Naive thymus-derived CD8-positive, alpha-beta T cell (primary cell): ENCODE data around the gene NR5A1. TPM values are rescaled to one million over a fixed set of nuclear protein-coding genes. Genes with fewer than 3 reads are reported as not detected.
A peak's percentile ranks its signal among the peaks of the same experiment; 100 is the strongest.

Source experiments
- ATAC-seq, 2 donors: fragments of 150-1000 bp; cut with Tn5 transposase in 1 of 2; sonication (Bioruptor Pico), chemical (Tn5 transposase) in 1 of 2; 1 replicate in 1 of 2; 2 replicates in 1 of 2; pipeline ENCODE4 v1.10.0; 2021; ENCODE audit warnings: mild to moderate bottlenecking in 2 of 2, moderate library complexity in 2 of 2
- POLR2A ChIA-PET: fragments of 350-600 bp; sonication (Branson Sonifier 250); formaldehyde crosslinking; loops from one replicate; lab custom pipeline; 2021; ENCODE audit warnings: antibody characterized with exemption; lab: Charles Lee
- DNase-seq, 10 donors: peaks; one replicate each; pipeline versions ENCODE4 v3.0.0 to v3.0.0-alpha.2; 2020 to 2022
- H3K27ac Mint-ChIP-seq, 10 donors: one replicate each; pipeline ENCODE4 v1.8.0; 2020 to 2022; ENCODE audit warnings: mild to moderate bottlenecking in 10 of 10, mixed read lengths in 10 of 10, moderate library complexity in 4 of 10, inconsistent platforms in 1 of 10
- H3K27me3 Mint-ChIP-seq, 5 donors: one replicate each; pipeline ENCODE4 v1.8.0; 2021 to 2022; ENCODE audit warnings: mixed read lengths in 5 of 5
- H3K36me3 Mint-ChIP-seq, 3 donors: one replicate each; pipeline ENCODE4 v1.8.0; 2020 to 2022; ENCODE audit warnings: mixed read lengths in 3 of 3, mild to moderate bottlenecking in 2 of 3, inconsistent platforms in 1 of 3
- H3K4me1 Mint-ChIP-seq, 4 donors: one replicate each; pipeline ENCODE4 v1.8.0; 2021 to 2022; ENCODE audit warnings: mixed read lengths in 4 of 4
- H3K4me3 Mint-ChIP-seq, 10 donors: one replicate each; pipeline ENCODE4 v1.8.0; 2020 to 2022; ENCODE audit warnings: mild to moderate bottlenecking in 10 of 10, mixed read lengths in 10 of 10, moderate library complexity in 6 of 10, inconsistent platforms in 1 of 10
- H3K9me3 Mint-ChIP-seq, 9 donors: one replicate each; pipeline ENCODE4 v1.8.0; 2020 to 2022; ENCODE audit warnings: mixed read lengths in 9 of 9, mild to moderate bottlenecking in 3 of 9, inconsistent platforms in 1 of 9, moderate library complexity in 1 of 9
- polyA plus RNA-seq, 3 donors: library from polyadenylated mRNA; unstranded; fragments of 300-500 nt; fragmentation: Illumina TruSeq; gene quantifications; one replicate each; pipeline ENCODE4 v1.2.3, GENCODE V29; 2021
- total RNA-seq, 8 experiments: library from RNA in 2 of 8; stranded (reverse) in 2 of 8; gene quantifications; one replicate each; pipeline ENCODE4 v1.2.3 and lab custom pipeline; 2021 to 2026

NR5A1 gene
- total and polyA plus RNA-seq, 5 experiments from 2014 or later = not detected

DNA sequence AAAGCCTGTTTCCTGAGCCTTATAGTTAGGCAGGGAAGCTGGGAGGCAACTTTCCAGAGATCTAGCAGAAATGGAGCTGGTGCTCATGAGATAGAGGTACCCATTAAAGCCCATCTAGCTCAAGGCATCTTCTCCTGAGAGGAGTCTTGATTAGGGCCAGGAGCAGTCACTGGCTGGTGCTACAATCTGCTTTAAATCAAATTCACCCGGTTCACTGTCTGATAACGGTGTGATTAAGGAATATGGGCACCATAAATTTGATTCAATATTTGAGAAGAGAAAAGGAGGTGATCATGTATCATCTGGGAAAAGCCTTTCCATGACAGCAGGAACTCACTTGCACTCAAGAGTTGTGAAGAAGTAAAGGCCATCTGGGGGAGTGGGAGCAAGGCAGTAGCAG is 23.9 kb upstream of the NR5A1 start:
- Mint-ChIP-seq H3K4me3 (no peak overlapping the region), H3K9me3 (no peaks in the 10 kb centered on the region), H3K4me1 (peaks cover 0 to 2% (median 0%) of the 10 kb centered on the region in 4 donors), H3K36me3 (no peaks in the 10 kb centered on the region), H3K27ac (no peak overlapping the region), H3K27me3 (peaks cover 0 to 5% (median 4%) of the 10 kb centered on the region in 5 donors)
- DNase-seq (no peak), ATAC-seq (no peak)
- POLR2A ChIA-PET = no interaction called here

GRCh38 chr9:124530246-124530645 is 23.0 kb upstream of the NR5A1 start:
- no peak overlapping the region for H3K27ac Mint-ChIP-seq
- ATAC-seq = no peak
- H3K36me3 Mint-ChIP-seq = no peaks in the 10 kb centered on the region
- DNase-seq = no peak
- H3K4me1 Mint-ChIP-seq = no peaks in the 10 kb centered on the region
- H3K9me3 Mint-ChIP-seq = no peaks in the 10 kb centered on the region
- POLR2A ChIA-PET = no interaction called here
- no peak overlapping the region for H3K4me3 Mint-ChIP-seq
- H3K27me3 Mint-ChIP-seq = peaks cover 0 to 3% (median 0%) of the 10 kb centered on the region in 5 donors

DNA sequence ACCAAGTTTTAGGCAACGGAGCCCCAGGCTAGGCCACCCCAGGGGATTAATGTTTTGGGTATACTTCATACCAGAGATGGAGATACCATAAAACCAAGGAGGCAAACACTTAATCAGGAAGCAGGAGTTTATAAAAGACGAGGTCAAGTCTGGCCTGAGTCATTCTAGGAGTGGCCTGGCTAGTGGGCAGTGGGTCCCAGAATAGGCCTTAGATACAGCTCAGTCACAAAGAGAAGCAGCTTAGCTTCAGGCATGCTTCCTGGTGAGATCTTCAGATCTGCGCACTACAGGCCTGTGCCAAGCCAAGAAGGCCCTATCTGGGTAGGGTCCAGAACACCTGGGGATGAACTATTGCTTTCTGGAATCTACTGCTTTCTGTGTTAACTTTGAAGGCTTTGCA is 20.6 kb upstream of the NR5A1 start:
- ATAC-seq (no peak), DNase-seq (no peak)
- Mint-ChIP-seq H3K9me3 (no peaks in the 10 kb centered on the region), H3K36me3 (no peaks in the 10 kb centered on the region), H3K4me1 (no peaks in the 10 kb centered on the region), H3K4me3 (no peak overlapping the region), H3K27me3 (peaks cover 0 to 2% (median 0%) of the 10 kb centered on the region in 5 donors), H3K27ac (no peak overlapping the region)
- POLR2A ChIA-PET = no interaction called here

- no peaks in the 10 kb centered on the region for H3K36me3 Mint-ChIP-seq
- H3K4me3 Mint-ChIP-seq = no peak overlapping the region
- peaks cover 0 to 9% (median 2%) of the 10 kb centered on the region in 5 donors for H3K27me3 Mint-ChIP-seq
- DNase-seq (no peak), ATAC-seq (no peak)
- POLR2A ChIA-PET = no interaction called here
- no peaks in the 10 kb centered on the region for H3K9me3 Mint-ChIP-seq
- no peak overlapping the region for H3K27ac Mint-ChIP-seq
- H3K4me1 Mint-ChIP-seq = no peaks in the 10 kb centered on the region
These were observed 19.0 kb upstream of the NR5A1 start for GRCh38 chr9:124526174-124526573.

- Mint-ChIP-seq H3K4me1 (no peaks in the 10 kb centered on the region), H3K27ac (no peak overlapping the region), H3K27me3 (peaks cover 1 to 19% (median 8%) of the 10 kb centered on the region in 5 donors), H3K36me3 (no peaks in the 10 kb centered on the region), H3K9me3 (no peaks in the 10 kb centered on the region), H3K4me3 (no peak overlapping the region)
- no peak for ATAC-seq
- no peak for DNase-seq
- POLR2A ChIA-PET = no interaction called here
These were observed 15.2 kb upstream of the NR5A1 start for GRCh38 chr9:124522121-124523098.

- ATAC-seq = no peak
- DNase-seq = no peak
- Mint-ChIP-seq H3K27me3 (peaks cover 1 to 19% (median 8%) of the 10 kb centered on the region in 5 donors), H3K36me3 (no peaks in the 10 kb centered on the region), H3K4me3 (no peak overlapping the region), H3K4me1 (no peaks in the 10 kb centered on the region), H3K9me3 (no peaks in the 10 kb centered on the region), H3K27ac (no peak overlapping the region)
- POLR2A ChIA-PET = no interaction called here
These were observed 13.9 kb upstream of the NR5A1 start for GRCh38 chr9:124521142-124521541.

DNA sequence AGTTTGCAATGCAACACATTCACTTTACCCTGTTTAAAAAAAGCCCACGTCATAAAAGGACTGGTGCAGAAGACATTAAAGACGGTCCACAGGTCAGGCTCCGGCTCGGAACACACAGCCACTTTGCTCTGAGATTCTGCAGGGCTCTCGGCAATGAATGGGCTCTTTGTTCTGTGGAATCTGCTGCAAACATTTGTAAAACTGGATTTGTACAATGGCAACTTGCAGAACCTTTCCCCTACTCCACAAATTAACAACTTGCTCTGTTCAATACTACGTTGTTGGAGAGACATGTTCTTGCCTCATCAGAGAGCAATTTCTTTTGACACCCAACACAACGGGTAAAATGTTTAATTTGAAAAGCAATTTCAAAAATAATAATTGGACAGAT is 13.0 kb upstream of the NR5A1 start:
- H3K27me3 Mint-ChIP-seq = peaks cover 1 to 19% (median 8%) of the 10 kb centered on the region in 5 donors
- no peaks in the 10 kb centered on the region for H3K36me3 Mint-ChIP-seq
- no peak overlapping the region for H3K27ac Mint-ChIP-seq
- DNase-seq = no peak
- POLR2A ChIA-PET = no interaction called here
- ATAC-seq = no peak
- no peaks in the 10 kb centered on the region for H3K9me3 Mint-ChIP-seq
- no peak overlapping the region for H3K4me3 Mint-ChIP-seq
- no peaks in the 10 kb centered on the region for H3K4me1 Mint-ChIP-seq

- Mint-ChIP-seq H3K4me1 (peaks cover 0 to 1% (median 0%) of the 10 kb centered on the region in 4 donors), H3K4me3 (no peak overlapping the region), H3K9me3 (no peaks in the 10 kb centered on the region), H3K27ac (no peak overlapping the region), H3K36me3 (no peaks in the 10 kb centered on the region), H3K27me3 (peaks cover 1 to 19% (median 9%) of the 10 kb centered on the region in 5 donors)
- no peak for ATAC-seq
- POLR2A ChIA-PET = no interaction called here
- DNase-seq = no peak
These were observed 10.9 kb upstream of the NR5A1 start for GRCh38 chr9:124518116-124518515.

DNA sequence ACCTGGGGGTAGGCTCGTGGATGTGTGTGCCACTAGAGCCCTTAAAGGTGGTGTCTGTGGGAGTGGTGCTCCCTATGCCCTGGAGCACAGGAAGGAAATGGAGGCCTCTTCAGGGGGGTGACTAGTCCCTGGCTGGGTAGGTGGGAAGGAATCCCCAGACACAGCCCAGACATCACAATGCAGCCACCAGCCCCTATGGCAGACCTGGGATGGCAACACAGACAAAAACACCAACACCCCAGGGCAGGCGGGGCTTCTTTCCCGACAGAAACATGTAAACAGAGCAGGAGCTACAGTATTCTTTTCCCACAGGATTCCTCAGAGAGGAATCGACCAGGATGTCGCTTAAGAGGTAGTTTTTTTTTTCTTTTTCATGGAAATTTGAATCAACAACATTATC is 10.4 kb upstream of the NR5A1 start:
- Mint-ChIP-seq H3K4me3 (no peak overlapping the region), H3K36me3 (no peaks in the 10 kb centered on the region), H3K4me1 (peaks cover 0 to 3% (median 0%) of the 10 kb centered on the region in 4 donors), H3K9me3 (no peaks in the 10 kb centered on the region), H3K27me3 (peaks cover 1 to 19% (median 9%) of the 10 kb centered on the region in 5 donors), H3K27ac (no peak overlapping the region)
- no peak for DNase-seq
- no peak for ATAC-seq
- POLR2A ChIA-PET = no interaction called here

- Mint-ChIP-seq H3K4me1 (peaks cover 0 to 6% (median 0%) of the 10 kb centered on the region in 4 donors), H3K4me3 (no peak overlapping the region), H3K9me3 (no peaks in the 10 kb centered on the region), H3K36me3 (no peaks in the 10 kb centered on the region), H3K27ac (no peak overlapping the region), H3K27me3 (peaks cover 0 to 8% (median 3%) of the 10 kb centered on the region in 5 donors)
- POLR2A ChIA-PET = no interaction called here
- DNase-seq (no peak), ATAC-seq (no peak)
These were observed 7.7 kb upstream of the NR5A1 start for GRCh38 chr9:124514874-124515273.

GRCh38 chr9:124514125-124514524 is 6.9 kb upstream of the NR5A1 start:
- Mint-ChIP-seq H3K4me3 (no peak overlapping the region), H3K9me3 (no peaks in the 10 kb centered on the region), H3K36me3 (no peaks in the 10 kb centered on the region), H3K27ac (no peak overlapping the region), H3K4me1 (peaks cover 0 to 6% (median 0%) of the 10 kb centered on the region in 4 donors), H3K27me3 (peaks cover 0 to 8% (median 3%) of the 10 kb centered on the region in 5 donors)
- no peak for DNase-seq
- ATAC-seq = no peak
- POLR2A ChIA-PET = no interaction called here

DNA sequence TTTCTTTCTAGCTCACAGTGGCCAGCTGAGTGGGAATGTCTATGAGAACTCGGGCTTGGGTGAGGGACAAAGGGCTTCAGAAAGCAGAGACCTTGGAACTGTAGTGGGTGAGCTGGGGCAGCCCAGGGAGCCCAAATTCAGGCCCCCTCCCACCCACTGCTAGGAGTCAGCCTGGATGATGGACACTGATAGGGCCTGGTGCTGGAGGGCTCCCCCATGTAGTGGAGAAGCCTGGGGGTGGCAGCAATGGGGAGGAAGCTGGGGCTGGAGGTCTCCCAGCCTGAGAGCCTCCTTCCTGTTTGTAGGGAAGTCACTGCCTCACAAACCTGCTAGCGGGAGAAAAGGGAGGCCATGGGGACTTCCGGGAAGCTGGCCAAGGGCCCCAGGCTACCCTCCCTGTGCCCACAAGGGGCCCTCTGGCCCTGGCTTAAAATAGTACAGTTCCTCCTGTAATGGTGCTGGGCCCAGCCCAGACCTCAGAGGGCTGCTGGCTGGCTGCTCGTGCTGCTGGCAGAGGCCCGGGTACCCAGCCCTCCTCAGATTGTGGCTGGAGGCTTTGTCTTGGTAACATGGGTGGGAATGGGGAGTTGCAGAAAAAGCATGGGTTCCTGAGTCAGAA is 6.3 kb upstream of the NR5A1 start:
- Mint-ChIP-seq H3K27me3 (peaks cover 0 to 8% (median 3%) of the 10 kb centered on the region in 5 donors), H3K36me3 (no peaks in the 10 kb centered on the region), H3K4me1 (peaks cover 0 to 6% (median 0%) of the 10 kb centered on the region in 4 donors), H3K4me3 (no peak overlapping the region), H3K27ac (peak overlapping the region in 1 of 10 donors; percentile 14), H3K9me3 (no peaks in the 10 kb centered on the region)
- DNase-seq (no peak), ATAC-seq (no peak)
- POLR2A ChIA-PET = no interaction called here

DNA sequence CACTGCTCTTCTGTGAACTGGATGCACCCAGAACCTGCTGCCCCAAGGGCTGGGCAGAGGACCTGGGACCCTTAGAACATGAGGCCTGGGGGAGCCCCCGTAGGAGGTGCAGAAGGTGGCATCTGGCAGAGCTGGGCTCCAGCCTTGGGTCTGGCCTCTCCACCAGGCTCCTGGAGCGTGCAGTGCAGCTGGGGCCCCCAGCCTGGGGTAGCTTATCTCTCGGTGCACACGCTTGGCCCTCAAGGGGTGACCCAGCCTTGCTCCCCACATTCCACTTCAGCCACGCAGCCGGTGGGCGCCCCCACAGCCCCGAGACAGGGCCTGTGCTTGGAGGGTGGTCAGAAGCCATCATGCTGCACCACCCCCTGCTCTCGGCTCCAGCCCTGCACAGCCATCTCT is 5.6 kb upstream of the NR5A1 start:
- POLR2A ChIA-PET = no interaction called here
- peaks cover 0 to 8% (median 2%) of the 10 kb centered on the region in 5 donors for H3K27me3 Mint-ChIP-seq
- DNase-seq (no peak), ATAC-seq (no peak)
- no peak overlapping the region for H3K4me3 Mint-ChIP-seq
- H3K27ac Mint-ChIP-seq = peak overlapping the region in 2 of 10 donors; percentile 14 to 54
- H3K36me3 Mint-ChIP-seq = no peaks in the 10 kb centered on the region
- H3K4me1 Mint-ChIP-seq = peaks cover 0 to 6% (median 0%) of the 10 kb centered on the region in 4 donors
- H3K9me3 Mint-ChIP-seq = no peaks in the 10 kb centered on the region
